Measurements from ENCODE around the gene NALCN. TPM values are rescaled to one million over a fixed set of nuclear protein-coding genes. Genes with fewer than 3 reads are reported as not detected.
"Not testable (repeated sequence)": the region's sequence is repeated elsewhere in the genome, so short reads cannot be mapped to it uniquely, and the experiment has no call there.

Gene NALCN
- total RNA-seq, 4 donors from 2014 or later, result 0.12 to 2.0 (median 0.66) TPM

DNA sequence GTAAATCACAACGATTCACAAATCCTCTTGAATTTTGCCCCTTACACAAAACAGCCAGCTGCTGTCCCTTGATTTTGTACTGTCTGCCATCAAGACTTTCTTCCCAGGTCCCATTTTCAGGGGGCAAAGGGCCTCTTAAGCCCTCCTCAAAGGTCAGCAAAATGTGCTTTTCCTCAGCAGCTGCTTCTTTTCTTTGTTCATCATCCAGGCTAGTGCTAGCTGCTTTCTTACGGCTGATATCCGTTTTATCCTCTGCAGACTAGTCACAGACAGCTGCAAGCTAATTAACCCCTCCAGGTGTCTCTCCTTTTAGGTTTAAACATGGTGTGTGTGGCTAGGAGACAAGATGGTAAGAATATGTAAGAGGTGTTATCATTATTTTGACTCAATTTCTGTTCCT, 90.9 kb downstream of the NALCN start:
- H3K36me3 ChIP-seq, result no peaks in the 10 kb centered on the region
- H3K4me1 ChIP-seq, result no peaks in the 10 kb centered on the region
- H3K9me3 ChIP-seq, result no peaks in the 10 kb centered on the region
- WGBS, 2 donors (ENCODE audit: low coverage in 1 of 2), result 0 to 13% methylated on average over 2 to 3 of the region's 3 CpGs
- no peak for ATAC-seq
- H3K27me3 ChIP-seq, result no peaks in the 10 kb centered on the region
- no peak overlapping the region for H3K4me3 ChIP-seq
- TF ChIP-seq, protein P1, sequence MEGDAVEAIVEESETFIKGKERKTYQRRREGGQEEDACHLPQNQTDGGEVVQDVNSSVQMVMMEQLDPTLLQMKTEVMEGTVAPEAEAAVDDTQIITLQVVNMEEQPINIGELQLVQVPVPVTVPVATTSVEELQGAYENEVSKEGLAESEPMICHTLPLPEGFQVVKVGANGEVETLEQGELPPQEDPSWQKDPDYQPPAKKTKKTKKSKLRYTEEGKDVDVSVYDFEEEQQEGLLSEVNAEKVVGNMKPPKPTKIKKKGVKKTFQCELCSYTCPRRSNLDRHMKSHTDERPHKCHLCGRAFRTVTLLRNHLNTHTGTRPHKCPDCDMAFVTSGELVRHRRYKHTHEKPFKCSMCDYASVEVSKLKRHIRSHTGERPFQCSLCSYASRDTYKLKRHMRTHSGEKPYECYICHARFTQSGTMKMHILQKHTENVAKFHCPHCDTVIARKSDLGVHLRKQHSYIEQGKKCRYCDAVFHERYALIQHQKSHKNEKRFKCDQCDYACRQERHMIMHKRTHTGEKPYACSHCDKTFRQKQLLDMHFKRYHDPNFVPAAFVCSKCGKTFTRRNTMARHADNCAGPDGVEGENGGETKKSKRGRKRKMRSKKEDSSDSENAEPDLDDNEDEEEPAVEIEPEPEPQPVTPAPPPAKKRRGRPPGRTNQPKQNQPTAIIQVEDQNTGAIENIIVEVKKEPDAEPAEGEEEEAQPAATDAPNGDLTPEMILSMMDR (IDR thresholded peaks at IDR 0.05), result no peak
- no peak overlapping the region for H3K27ac ChIP-seq

DNA sequence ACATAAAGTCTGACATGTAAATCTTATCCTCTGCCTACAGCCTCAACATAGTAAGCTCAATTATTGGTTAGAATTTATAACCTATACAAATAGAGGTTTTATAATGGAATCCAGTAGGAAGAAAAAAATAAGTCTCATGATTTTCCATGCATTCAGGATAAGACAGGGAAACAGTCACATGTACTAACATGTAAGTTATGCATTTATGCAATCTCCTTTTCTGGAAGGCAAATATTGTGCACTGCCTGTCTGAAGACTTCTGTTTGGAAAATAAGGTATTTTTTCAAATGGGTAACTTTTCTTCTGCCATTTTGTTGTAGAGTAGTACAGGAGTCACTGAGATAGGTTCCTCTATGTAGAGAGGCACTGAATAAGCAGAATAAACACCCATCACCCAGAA, 92.7 kb downstream of the NALCN start:
- TF ChIP-seq POLR2AphosphoS5 (IDR thresholded peaks at IDR 0.05) (no peak), EP300 (IDR thresholded peaks at IDR 0.05) (no peak), POLR2A (IDR thresholded peaks at IDR 0.05) (no peak)
- TF ChIP-seq, protein P1 (IDR thresholded peaks at IDR 0.05), result no peak
- H3K9me3 ChIP-seq, result no peaks in the 10 kb centered on the region
- no peak for ATAC-seq

DNA sequence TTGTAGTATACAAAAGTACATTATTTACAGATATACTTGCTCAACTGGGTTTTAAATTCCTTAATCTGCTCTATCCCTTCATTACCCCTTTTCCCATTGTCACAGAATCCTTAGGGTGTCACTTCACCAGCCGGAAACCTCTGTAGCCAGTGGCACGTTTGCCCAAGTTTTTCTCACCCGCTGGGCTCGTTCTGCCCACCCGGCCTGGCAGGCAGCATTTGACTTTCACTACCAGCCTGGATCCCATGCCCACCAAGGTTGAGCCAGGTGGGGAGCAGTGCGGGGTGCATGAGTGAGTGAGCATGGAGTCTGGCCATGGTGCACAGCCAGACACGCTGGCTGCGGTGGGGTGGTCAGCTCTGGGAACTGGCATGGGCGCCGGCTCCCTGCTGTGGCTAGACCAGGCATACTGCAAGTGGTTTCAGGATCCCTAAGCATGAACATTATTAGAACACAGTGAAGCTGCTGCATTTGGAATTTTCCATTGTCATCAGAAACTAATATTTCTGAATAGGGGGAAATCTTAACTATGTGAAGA, 98.3 kb downstream of the NALCN start:
- H3K27ac ChIP-seq, result no peak overlapping the region
- no peaks in the 10 kb centered on the region for H3K4me1 ChIP-seq
- H3K4me3 ChIP-seq, result no peak overlapping the region
- no peaks in the 10 kb centered on the region for H3K27me3 ChIP-seq
- no peaks in the 10 kb centered on the region for H3K36me3 ChIP-seq
- no CpG with 5 or more reads among the region's 10 CpGs for WGBS, 2 donors (ENCODE audit: low coverage in 1 of 2)
- no peaks in the 10 kb centered on the region for H3K9me3 ChIP-seq
- TF ChIP-seq POLR2AphosphoS5 (IDR thresholded peaks at IDR 0.05) (no peak), POLR2A (IDR thresholded peaks at IDR 0.05) (no peak), EP300 (IDR thresholded peaks at IDR 0.05) (no peak)
- TF ChIP-seq, protein P1 (IDR thresholded peaks at IDR 0.05), result no peak
- ATAC-seq, result no peak

More for the DNA sequence above, 92.7 kb downstream of the NALCN start:
- H3K4me1 ChIP-seq, result no peaks in the 10 kb centered on the region
- no peaks in the 10 kb centered on the region for H3K36me3 ChIP-seq
- H3K4me3 ChIP-seq, result no peak overlapping the region
- no peaks in the 10 kb centered on the region for H3K27me3 ChIP-seq
- no peak overlapping the region for H3K27ac ChIP-seq

DNA sequence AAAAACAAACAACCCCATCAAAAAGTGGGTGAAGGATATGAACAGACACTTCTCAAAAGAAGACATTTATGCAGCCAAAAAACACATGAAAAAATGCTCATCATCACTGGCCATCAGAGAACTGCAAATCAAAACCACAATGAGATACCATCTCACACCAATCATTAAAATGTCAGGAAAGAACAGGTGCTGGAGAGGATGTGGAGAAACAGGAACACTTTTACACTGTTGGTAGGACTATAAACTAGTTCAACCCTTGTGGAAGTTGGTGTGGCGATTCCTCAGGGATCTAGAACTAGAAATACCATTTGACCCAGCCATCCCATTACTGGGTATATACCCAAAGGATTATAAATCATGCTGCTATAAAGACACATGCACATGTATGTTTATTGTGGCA, 102.8 kb downstream of the NALCN start:
- H3K9me3 ChIP-seq, H3K27me3 ChIP-seq, H3K27ac ChIP-seq, H3K4me3 ChIP-seq, ATAC-seq, H3K4me1 ChIP-seq, H3K36me3 ChIP-seq: not testable (repeated sequence)
- WGBS, 2 donors (ENCODE audit: low coverage in 1 of 2), result 67 to 100% methylated on average over 1 of the region's 1 CpG

DNA sequence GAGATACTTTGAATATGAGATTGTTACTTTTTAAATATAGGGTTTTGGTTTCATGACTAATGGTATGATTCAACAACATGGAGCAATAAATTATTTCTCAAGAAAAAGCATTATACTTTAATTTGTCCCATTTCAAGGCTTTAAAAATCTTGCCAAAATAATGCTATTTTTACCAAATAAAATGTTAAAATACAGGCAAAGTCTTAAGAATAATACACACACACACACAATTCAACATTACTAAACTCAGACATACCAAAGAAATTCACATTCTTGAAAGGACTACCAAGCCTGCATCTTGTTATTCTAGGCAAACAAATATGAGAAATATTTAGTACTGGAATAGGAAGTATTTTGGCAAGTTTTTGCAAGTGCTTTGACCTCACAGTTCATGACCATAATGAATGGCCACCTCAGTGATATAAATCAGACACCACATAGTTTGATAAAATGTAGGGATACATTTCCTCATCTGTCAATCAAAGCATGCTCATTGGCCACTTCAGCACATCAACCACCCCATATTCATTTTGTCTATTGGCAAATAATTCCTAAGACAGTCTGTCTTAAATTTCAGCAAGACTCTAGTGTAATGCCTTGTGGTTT, 107.2 kb downstream of the NALCN start:
- no peak for ATAC-seq
- Histone ChIP-seq H3K4me3 (no peak overlapping the region), H3K36me3 (no peaks in the 10 kb centered on the region), H3K27me3 (no peaks in the 10 kb centered on the region), H3K4me1 (no peaks in the 10 kb centered on the region), H3K27ac (no peak overlapping the region), H3K9me3 (no peaks in the 10 kb centered on the region)
- TF ChIP-seq, protein P1 (IDR thresholded peaks at IDR 0.05), result no peak
- no peak for TF ChIP-seq EP300 (IDR thresholded peaks at IDR 0.05)
- TF ChIP-seq POLR2AphosphoS5 (IDR thresholded peaks at IDR 0.05), result no peak
- no peak for TF ChIP-seq POLR2A (IDR thresholded peaks at IDR 0.05)

All from gastroesophageal sphincter (tissue), 4 donors.